HG03103 (cell line): ENCODE data around the gene WDR19.
"Not testable (repeated sequence)": the region's sequence is repeated elsewhere in the genome, so short reads cannot be mapped to it uniquely, and the experiment has no call there.

Source experiments
- ATAC-seq: cut with Tn5 transposase; IDR thresholded peaks from one replicate; pipeline ENCODE4 v1.9.1; 2021; ENCODE audit warnings: low read depth; ENCODE audit not compliant: unreplicated experiment

Gene WDR19

GRCh38 chr4:39291686-39292085 lies 109.4 kb downstream of the WDR19 start:
- no peak for ATAC-seq

DNA sequence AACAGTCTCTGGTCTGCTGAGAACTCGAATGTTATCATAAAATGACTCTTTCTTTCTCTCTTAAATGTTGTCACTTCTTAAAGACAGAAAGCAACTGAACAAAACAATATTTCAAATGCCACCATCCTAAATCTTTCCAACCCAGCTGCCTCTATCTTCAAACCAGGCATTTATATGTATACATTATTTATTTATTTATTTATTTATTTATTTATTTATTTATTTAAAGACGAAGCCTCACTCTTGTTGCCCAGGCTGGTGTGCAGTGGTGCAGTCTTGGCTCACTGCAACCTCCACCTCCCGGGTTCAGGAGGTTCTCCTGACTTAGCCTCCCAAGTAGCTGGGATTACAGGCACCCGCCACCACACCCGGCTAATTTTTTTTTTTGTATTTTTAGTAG lies 110.1 kb downstream of the WDR19 start:
- ATAC-seq: not testable (repeated sequence)

DNA sequence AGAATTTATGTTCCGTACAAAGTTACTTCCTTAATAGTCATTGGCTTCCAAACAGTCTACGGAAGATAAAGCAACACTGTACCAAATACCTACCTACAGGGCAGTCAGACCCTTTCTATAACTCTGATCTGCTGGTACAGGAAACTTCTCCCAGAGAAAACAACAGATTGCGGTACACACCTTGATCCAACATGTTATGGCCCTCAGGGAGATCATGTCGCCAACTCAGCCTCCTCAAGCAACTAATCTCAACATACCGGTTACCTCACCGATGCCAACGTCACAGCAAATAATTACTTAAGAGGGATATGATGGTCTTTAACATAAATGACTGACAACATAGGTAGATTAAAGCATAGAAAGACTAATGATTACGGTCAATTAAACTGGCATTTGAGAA lies 113.5 kb downstream of the WDR19 start:
- ATAC-seq: no peak

GRCh38 chr4:39302901-39303300 lies 120.6 kb downstream of the WDR19 start:
- no peak for ATAC-seq

GRCh38 chr4:39303871-39304270 lies 121.5 kb downstream of the WDR19 start:
- no peak for ATAC-seq

GRCh38 chr4:39304651-39305050 lies 122.3 kb downstream of the WDR19 start:
- no peak for ATAC-seq

DNA sequence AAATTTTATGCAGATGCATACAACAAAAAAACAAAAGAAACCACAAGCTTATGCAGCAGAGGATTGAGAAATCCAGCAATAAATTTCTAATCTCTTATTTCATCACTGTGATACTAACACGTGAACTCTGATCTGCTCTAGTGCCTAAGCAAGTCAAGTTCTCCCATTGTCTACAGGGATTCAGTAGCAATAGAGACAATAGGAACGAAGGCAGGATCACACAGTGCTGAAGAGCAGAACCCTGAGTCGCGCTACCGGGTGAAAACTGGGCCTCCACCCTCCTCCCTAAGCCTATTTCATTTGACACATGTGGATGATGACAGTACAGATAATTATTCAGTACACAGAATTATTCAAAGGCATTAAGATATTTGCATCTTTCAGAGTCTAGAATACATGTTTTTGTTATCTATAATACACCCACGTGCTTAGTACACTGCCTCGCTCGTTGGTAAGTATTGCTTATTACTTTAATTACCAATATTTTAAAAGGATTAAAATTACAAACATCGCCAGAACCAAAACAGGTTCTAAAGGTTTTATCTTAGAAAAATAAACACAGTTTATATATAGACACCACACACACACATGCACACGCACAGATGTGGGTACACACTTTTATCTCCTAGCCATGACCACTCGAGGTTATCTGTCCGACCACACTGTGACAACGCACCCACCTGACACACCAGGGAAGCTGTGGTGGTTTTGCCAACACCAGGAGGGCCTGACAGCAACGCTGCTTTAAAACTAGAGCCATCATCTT lies 123.8 kb downstream of the WDR19 start:
- no peak for ATAC-seq

DNA sequence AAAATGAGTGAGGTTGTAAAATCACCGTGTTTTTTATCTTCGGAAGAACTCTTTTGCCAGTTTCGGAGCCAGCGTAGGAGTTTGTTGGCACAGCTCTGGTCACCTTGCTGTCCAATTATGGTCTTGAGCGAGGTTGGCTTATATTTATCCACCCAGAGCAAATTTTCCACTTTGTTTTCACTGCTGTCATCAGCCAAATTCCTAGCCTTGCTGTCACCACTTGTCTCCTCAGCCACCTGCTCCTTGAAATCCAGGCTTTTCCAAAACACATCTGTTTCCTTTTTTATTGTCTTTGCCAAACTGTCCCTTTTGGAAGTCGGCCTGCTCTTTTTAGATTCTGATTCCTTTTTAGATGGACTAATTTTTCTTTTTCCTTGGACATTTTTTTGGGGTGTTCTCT lies 126.3 kb downstream of the WDR19 start:
- no peak for ATAC-seq

GRCh38 chr4:39312816-39313215 lies 130.5 kb downstream of the WDR19 start:
- no peak for ATAC-seq

- no peak for ATAC-seq
Measured at GRCh38 chr4:39319676-39320075, 137.3 kb downstream of the WDR19 start.

GRCh38 chr4:39320381-39321115 lies 138.2 kb downstream of the WDR19 start:
- no peak for ATAC-seq

DNA sequence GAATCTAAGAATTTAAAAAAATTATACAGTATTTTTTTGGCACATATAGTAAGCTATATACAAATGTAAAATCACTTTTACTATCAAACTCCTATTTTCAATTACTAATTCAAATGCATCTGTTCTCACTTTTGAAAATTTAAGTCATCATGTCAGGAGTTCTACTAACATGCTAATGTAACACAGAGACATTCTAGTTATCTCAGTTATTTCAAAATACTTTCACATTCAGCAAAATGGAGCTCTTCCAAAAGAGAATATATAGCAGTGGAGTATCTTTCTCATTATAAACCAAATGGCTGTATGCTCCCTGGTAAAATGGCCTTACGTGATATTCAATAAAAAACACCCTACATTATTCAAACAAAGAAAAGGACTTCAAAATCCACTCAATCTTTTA lies 141.5 kb downstream of the WDR19 start:
- no peak for ATAC-seq

DNA sequence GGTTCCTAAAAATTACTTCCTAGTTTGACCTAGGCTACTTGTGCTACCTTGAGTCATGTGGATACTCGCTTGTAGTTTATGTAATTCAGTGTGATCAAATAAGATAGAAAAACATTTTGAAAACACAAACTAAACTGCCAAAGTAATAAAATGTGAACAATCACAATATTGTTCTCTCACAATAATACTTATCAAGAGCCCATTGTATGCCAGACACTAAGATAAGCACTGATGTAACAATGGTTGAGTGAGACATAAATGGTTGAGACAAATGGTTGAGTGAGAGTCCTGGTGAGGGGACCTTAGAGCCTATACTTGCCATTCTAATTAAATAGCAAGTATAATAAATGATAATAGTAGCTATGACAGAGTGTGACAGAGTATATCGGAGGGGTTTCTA lies 142.1 kb downstream of the WDR19 start:
- ATAC-seq: no peak

GRCh38 chr4:39324897-39325613 lies 142.7 kb downstream of the WDR19 start:
- no peak for ATAC-seq

GRCh38 chr4:39326468-39326977 lies 144.2 kb downstream of the WDR19 start:
- ATAC-seq: no peak

- ATAC-seq: no peak
Measured at GRCh38 chr4:39330353-39330752, 148.0 kb downstream of the WDR19 start.

- ATAC-seq: no peak
Measured at GRCh38 chr4:39331191-39331590, 148.9 kb downstream of the WDR19 start.
